Keratinocyte (primary cell): ENCODE results near the gene LLGL1.

ENCODE experiments used
- EZH2 ChIP-seq: IDR thresholded peaks from one replicate; pipeline ENCODE4 v1.6.1; 2012; ENCODE audit warnings: inconsistent platforms, mild to moderate bottlenecking, low read length, moderate library complexity
- TF ChIP-seq, protein P1 (sequence below), 3 experiments: IDR thresholded peaks in 1 of 3; conservative IDR thresholded peaks in 1 of 3; optimal IDR thresholded peaks in 1 of 3; 2 replicates in 2 of 3; 3 replicates in 1 of 3; pipeline versions ENCODE3 to v1.5.1; 2011; ENCODE audit warnings: low read length in 3 of 3, mild to moderate bottlenecking in 3 of 3, moderate library complexity in 2 of 3, control low read depth in 1 of 3, inconsistent platforms in 1 of 3; ENCODE audit not compliant: insufficient read depth in 2 of 3; ENCODE audit errors: extremely low read depth in 1 of 3

DNA sequence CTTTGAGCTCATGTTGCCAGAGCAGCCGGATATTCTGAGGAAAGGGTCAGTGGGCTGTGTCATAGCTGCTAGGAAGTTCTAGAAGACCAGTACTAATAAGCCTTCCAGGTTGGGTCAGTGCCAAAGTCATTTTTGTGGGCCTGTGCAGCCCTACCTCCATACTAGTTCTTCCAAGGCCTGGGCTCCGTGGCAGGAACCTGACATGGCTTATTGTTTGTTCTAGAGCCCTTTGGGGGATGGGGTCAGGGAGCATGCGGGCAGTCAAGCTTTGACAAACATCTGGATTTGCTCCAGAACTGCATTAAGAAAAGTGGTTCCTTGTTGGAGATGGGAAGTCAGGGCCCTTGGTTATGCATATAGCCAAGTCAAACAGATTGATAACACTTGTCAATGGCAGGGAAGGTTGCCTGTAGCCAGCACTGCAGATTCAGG is 34.2 kb upstream of the LLGL1 start:
- TF ChIP-seq EZH2, result no peak
- TF ChIP-seq, protein P1, sequence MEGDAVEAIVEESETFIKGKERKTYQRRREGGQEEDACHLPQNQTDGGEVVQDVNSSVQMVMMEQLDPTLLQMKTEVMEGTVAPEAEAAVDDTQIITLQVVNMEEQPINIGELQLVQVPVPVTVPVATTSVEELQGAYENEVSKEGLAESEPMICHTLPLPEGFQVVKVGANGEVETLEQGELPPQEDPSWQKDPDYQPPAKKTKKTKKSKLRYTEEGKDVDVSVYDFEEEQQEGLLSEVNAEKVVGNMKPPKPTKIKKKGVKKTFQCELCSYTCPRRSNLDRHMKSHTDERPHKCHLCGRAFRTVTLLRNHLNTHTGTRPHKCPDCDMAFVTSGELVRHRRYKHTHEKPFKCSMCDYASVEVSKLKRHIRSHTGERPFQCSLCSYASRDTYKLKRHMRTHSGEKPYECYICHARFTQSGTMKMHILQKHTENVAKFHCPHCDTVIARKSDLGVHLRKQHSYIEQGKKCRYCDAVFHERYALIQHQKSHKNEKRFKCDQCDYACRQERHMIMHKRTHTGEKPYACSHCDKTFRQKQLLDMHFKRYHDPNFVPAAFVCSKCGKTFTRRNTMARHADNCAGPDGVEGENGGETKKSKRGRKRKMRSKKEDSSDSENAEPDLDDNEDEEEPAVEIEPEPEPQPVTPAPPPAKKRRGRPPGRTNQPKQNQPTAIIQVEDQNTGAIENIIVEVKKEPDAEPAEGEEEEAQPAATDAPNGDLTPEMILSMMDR (optimal IDR thresholded peaks at IDR 0.05 in 1 of 3, IDR thresholded peaks at IDR 0.05 in 1 of 3, conservative IDR thresholded peaks at IDR 0.05 in 1 of 3; ENCODE audit: extremely low read depth in 1 of 3, insufficient read depth in 2 of 3, low read length in 3 of 3), result no peak
